MM.1S (cell line): Measurements from ENCODE around the gene ARPC2.

Experiments used
- DNase-seq: peaks from one replicate; pipeline ENCODE4 v3.0.0-alpha.2; 2015
- H2AFZ ChIP-seq: fragments of 300-600 bp; sonication (generic); 2 replicates; pipeline ENCODE4 v1.6.0; 2016; ENCODE audit warnings: antibody characterized with exemption, low read length
- H3F3A ChIP-seq: fragments of 300-600 bp; sonication (generic); 2 replicates; pipeline ENCODE4 v1.6.1; 2016; ENCODE audit warnings: mild to moderate bottlenecking, antibody characterized with exemption, low read length, moderate library complexity, mixed read lengths; ENCODE audit not compliant: insufficient read depth
- H3K27ac ChIP-seq: fragments of 300-600 bp; sonication (generic); 2 replicates; pipeline ENCODE4 v1.5.1; 2016; ENCODE audit warnings: mild to moderate bottlenecking, low read length
- H3K27me3 ChIP-seq: fragments of 300-600 bp; sonication (generic); replicated peaks from 2 replicates; pipeline ENCODE4 v1.6.0; 2016; ENCODE audit warnings: low read length; ENCODE audit not compliant: insufficient read depth
- H3K36me3 ChIP-seq: fragments of 300-600 bp; sonication (generic); replicated peaks from 2 replicates; pipeline ENCODE4 v1.6.1; 2016; ENCODE audit warnings: mild to moderate bottlenecking, low read length, mixed read lengths; ENCODE audit not compliant: insufficient read depth
- H3K4me1 ChIP-seq: fragments of 300-600 bp; sonication (generic); 2 replicates; pipeline ENCODE4 v1.6.1; 2016; ENCODE audit warnings: low read length, mixed read lengths
- H3K4me2 ChIP-seq: fragments of 300-600 bp; sonication (generic); 2 replicates; pipeline ENCODE4 v1.6.0; 2016; ENCODE audit warnings: low read depth, low read length
- H3K4me3 ChIP-seq: fragments of 300-600 bp; sonication (generic); 2 replicates; pipeline ENCODE4 v1.5.1; 2016; ENCODE audit warnings: low read length, mixed read lengths
- H3K79me2 ChIP-seq: fragments of 300-600 bp; sonication (generic); 2 replicates; pipeline ENCODE4 v1.6.1; 2016; ENCODE audit warnings: mixed run types, low read length, mixed read lengths
- H3K9ac ChIP-seq: fragments of 300-600 bp; sonication (generic); 2 replicates; pipeline ENCODE4 v1.6.1; 2016; ENCODE audit warnings: low read length, mixed read lengths
- H3K9me2 ChIP-seq: fragments of 300-600 bp; sonication (generic); replicated peaks from 2 replicates; pipeline ENCODE4 v1.6.1; 2016; ENCODE audit warnings: mild to moderate bottlenecking, low read length, mixed read lengths; ENCODE audit not compliant: insufficient read depth
- H3K9me3 ChIP-seq: fragments of 300-600 bp; sonication (generic); replicated peaks from 2 replicates; pipeline ENCODE4 v1.6.1; 2016; ENCODE audit warnings: mild to moderate bottlenecking, low read length, mixed read lengths; ENCODE audit not compliant: insufficient read depth
- H4K20me1 ChIP-seq: fragments of 300-600 bp; sonication (generic); 2 replicates; pipeline ENCODE4 v1.6.1; 2016; ENCODE audit warnings: mild to moderate bottlenecking, low read length, moderate library complexity, mixed read lengths; ENCODE audit not compliant: insufficient read depth
- EZH2 ChIP-seq: fragments of 300-600 bp; sonication (generic); optimal IDR thresholded peaks from 2 replicates; pipeline ENCODE3; 2017; ENCODE audit warnings: low read depth, mild to moderate bottlenecking, antibody characterized with exemption, low read length, mixed read lengths
- EZH2phosphoT487 ChIP-seq: fragments of 300-600 bp; sonication (generic); IDR thresholded peaks from 2 replicates; pipeline ENCODE4 v1.6.1; 2018; ENCODE audit warnings: antibody characterized with exemption, low read length
- TF ChIP-seq, protein P1 (sequence below): fragments of 300-600 bp; sonication (generic); IDR thresholded peaks from 2 replicates; pipeline ENCODE4 v1.5.1; 2016; ENCODE audit warnings: antibody characterized with exemption, low read length, mixed read lengths

ARPC2 gene

DNA sequence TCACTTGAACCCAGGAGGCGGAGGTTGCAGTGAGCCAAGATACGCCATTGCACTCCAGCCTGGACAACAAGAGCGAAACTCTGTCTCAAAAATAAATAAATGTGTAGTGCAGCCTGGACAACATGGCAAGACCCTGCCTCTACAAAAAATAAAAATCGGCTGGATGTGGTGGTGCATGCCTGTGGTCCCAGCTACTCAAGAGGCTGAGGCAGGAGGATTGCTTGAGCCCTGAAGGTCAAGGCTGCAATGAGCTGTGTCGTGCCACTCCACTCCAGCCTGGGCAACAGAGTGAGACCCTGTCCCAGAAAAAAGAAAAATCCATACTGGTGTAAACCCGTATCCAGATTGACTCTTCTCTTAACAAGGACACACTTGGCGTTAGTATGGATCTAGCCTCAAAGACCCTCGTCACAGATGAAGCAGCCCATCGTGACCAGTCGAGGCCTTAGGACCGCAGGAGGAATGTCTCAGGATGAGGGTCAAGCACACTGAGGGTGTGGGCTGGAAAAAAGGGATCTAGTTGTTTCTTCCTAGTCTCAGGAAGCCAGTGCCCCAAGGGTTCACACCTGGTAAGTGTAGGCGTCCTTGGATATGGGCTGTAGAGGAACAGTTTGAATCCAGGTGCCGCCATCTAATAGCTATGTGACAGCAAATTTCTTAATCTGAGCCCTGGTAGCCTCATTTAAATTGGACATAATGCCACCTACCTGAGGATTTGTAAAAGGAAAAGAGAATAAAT lies 39.8 kb downstream of the ARPC2 start:
- H4K20me1 ChIP-seq, result no peaks in the 10 kb centered on the region
- H3K27me3 ChIP-seq, result no peaks in the 10 kb centered on the region
- H3K4me3 ChIP-seq, result no peak overlapping the region
- H3K79me2 ChIP-seq, result peaks cover 16% of the 10 kb centered on the region
- TF ChIP-seq EZH2 (no peak), EZH2phosphoT487 (no peak)
- TF ChIP-seq, protein P1, sequence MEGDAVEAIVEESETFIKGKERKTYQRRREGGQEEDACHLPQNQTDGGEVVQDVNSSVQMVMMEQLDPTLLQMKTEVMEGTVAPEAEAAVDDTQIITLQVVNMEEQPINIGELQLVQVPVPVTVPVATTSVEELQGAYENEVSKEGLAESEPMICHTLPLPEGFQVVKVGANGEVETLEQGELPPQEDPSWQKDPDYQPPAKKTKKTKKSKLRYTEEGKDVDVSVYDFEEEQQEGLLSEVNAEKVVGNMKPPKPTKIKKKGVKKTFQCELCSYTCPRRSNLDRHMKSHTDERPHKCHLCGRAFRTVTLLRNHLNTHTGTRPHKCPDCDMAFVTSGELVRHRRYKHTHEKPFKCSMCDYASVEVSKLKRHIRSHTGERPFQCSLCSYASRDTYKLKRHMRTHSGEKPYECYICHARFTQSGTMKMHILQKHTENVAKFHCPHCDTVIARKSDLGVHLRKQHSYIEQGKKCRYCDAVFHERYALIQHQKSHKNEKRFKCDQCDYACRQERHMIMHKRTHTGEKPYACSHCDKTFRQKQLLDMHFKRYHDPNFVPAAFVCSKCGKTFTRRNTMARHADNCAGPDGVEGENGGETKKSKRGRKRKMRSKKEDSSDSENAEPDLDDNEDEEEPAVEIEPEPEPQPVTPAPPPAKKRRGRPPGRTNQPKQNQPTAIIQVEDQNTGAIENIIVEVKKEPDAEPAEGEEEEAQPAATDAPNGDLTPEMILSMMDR, result no peak
- H3K4me2 ChIP-seq, result peak overlapping the region; percentile 41; the same call in 1 of the 2 replicates
- H3K9me2 ChIP-seq, result no peaks in the 10 kb centered on the region
- H3K36me3 ChIP-seq, result peaks cover 22% of the 10 kb centered on the region
- no peak overlapping the region for H2AFZ ChIP-seq
- peaks cover 53% of the 10 kb centered on the region for H3F3A ChIP-seq
- H3K9me3 ChIP-seq, result no peaks in the 10 kb centered on the region
- H3K27ac ChIP-seq, result peak overlapping the region; percentile 61; the same call in 1 of the 2 replicates
- H3K4me1 ChIP-seq, result peaks cover 34% of the 10 kb centered on the region
- DNase-seq, result no peak
- no peak overlapping the region for H3K9ac ChIP-seq

DNA sequence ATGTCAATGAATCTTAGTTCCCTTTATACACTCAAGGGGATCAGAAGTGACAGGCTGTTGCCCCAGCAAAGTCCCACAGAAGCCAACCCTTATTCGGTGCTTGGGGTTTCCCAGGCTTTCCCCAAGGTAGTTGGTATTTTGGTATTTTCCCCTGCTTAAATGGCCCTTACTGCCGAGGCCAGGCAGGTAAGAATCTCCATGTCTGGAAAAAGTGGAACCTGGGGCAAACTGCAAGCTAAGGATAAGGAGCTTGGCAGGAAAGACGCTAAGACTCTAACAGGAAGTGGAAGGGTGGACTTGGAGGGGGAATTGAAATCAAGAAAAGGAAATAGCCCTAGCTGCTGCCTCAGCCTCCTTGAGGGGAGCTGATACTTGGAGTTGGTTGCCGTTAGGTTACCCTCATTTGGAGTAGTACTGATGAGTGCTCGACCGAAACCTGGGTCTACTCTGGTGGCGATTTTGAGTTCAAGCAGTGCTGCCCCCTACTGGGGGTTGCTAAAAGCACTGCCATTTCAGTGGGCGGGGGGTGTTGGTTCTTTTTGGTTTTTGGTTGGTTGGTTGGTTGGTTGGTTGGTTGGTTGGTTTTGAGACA lies 40.5 kb downstream of the ARPC2 start:
- peak overlapping the region; percentile 41; the same call in 1 of the 2 replicates for H3K4me2 ChIP-seq
- H2AFZ ChIP-seq, result no peak overlapping the region
- H3K27ac ChIP-seq, result peak overlapping the region; percentile 61; the same call in 1 of the 2 replicates
- H3K27me3 ChIP-seq, result no peaks in the 10 kb centered on the region
- no peak overlapping the region for H3K4me3 ChIP-seq
- no peaks in the 10 kb centered on the region for H3K9me2 ChIP-seq
- no peak overlapping the region for H3K9ac ChIP-seq
- DNase-seq, result peak; percentile 86
- H4K20me1 ChIP-seq, result no peaks in the 10 kb centered on the region
- TF ChIP-seq, protein P1, result peak; percentile 76
- TF ChIP-seq EZH2 (no peak), EZH2phosphoT487 (no peak)
- peaks cover 17% of the 10 kb centered on the region for H3K36me3 ChIP-seq
- H3K9me3 ChIP-seq, result no peaks in the 10 kb centered on the region
- H3K4me1 ChIP-seq, result peaks cover 34% of the 10 kb centered on the region
- H3F3A ChIP-seq, result peaks cover 48% of the 10 kb centered on the region
- peaks cover 11% of the 10 kb centered on the region for H3K79me2 ChIP-seq

DNA sequence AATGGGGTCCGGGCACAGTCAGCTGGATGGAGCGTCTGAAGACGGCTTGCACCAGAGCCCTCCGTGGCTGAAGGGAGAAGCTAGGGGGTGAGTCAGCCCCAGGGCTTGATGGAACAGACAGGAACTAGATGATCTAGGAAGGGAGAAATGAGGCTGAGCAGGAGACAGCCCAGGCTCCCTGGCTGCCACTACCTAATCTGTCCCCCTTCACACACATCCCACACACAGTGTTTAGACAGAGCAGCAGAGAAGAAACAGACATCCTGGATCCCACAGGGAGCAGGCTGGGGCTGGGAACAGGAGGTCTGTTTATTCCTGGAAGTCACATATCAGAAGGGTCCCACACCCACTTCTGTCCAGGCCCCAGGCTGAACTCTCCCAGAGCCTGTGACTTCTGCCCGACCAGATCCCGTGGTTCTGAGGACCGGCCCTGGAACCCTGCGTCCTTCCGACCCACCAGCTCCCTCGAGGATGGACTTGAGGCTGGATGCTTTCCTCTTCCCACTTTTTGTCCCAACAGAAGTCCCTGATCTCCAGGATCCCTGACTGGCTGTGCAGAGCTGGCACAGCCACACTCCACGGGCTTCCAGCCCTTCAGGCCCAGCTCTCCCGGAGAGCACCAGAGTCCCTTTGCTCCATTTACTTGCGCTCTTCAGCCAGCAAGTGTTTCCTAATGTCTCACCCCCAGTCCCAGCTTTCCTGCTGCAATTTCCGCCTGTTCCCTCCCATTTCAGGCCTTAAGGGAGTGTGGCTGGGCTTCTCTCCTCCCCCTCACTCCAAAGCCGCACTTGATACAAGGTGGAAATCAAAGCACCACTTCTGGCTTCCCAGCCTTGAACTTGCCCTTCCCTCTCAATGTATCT lies 42.3 kb downstream of the ARPC2 start:
- H3K27ac ChIP-seq, result no peak overlapping the region
- TF ChIP-seq EZH2 (no peak), EZH2phosphoT487 (no peak)
- TF ChIP-seq, protein P1, result no peak
- no peak overlapping the region for H3K9ac ChIP-seq
- H3K9me3 ChIP-seq, result no peaks in the 10 kb centered on the region
- H3K79me2 ChIP-seq, result 0 out of 2 replicates have a peak, but pooled peaks cover 3% of the 10 kb centered on the region
- DNase-seq, result no peak
- H2AFZ ChIP-seq, result no peak overlapping the region
- no peaks in the 10 kb centered on the region for H4K20me1 ChIP-seq
- H3K9me2 ChIP-seq, result no peaks in the 10 kb centered on the region
- H3K4me3 ChIP-seq, result no peak overlapping the region
- peaks cover 32% of the 10 kb centered on the region for H3F3A ChIP-seq
- H3K4me2 ChIP-seq, result no peak overlapping the region
- H3K4me1 ChIP-seq, result peaks cover 36% of the 10 kb centered on the region
- H3K36me3 ChIP-seq, result peaks cover 5% of the 10 kb centered on the region; the same call in 1 of the 2 replicates
- H3K27me3 ChIP-seq, result no peaks in the 10 kb centered on the region
